ENCODE results near the gene PAPSS1.
"Not testable (repeated sequence)": the region's sequence is repeated elsewhere in the genome, so short reads cannot be mapped to it uniquely, and the experiment has no call there.

The PAPSS1 gene

DNA sequence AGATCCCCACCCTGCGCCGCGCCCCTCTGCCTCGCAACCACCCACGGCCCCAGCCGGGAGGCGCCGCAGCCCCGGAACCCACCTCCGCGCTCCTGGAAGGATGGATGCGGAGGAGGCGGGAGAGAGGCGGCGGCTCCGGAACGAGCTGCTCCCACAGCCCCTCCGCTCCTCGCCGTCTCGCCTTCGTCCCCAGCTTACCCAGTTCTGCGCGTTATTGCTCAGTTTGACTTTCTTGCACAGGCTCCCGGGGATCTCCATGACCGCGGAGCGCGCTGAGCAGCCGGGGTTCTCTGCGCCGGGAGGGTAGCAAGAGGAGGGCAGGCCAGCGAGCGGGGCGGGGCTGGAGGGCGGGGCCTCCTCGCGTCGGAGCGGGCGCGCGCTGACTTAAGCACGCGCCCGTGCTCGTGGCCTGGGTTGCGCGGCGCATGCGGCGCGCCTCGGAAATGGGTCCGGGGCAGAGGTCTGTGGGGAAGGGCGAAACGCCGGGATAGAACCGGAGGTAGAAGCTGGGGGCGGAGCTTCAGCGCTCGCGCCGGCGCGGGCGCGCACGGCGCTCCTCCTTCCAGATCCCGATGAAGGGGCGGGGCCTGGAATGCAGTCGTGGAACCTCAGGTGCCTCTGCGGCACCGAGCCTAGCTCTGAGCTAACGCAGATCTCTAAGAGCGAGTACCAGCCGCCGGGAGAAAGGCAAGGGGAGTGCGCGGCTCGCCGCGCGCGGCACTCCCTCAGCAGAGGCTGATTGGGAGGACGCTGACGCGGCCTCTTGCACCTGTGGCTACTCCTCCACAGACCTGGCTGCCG is at the start of gene PAPSS1:
TSS of gene PAPSS1 (minus strand) at position 313 of the 801 bp plus-strand sequence. CDS start at position 258, 55 bp downstream.
- peak; percentile 84 to 88 for DNase-seq (ENCODE audit: low read depth in 2 of 2)

DNA sequence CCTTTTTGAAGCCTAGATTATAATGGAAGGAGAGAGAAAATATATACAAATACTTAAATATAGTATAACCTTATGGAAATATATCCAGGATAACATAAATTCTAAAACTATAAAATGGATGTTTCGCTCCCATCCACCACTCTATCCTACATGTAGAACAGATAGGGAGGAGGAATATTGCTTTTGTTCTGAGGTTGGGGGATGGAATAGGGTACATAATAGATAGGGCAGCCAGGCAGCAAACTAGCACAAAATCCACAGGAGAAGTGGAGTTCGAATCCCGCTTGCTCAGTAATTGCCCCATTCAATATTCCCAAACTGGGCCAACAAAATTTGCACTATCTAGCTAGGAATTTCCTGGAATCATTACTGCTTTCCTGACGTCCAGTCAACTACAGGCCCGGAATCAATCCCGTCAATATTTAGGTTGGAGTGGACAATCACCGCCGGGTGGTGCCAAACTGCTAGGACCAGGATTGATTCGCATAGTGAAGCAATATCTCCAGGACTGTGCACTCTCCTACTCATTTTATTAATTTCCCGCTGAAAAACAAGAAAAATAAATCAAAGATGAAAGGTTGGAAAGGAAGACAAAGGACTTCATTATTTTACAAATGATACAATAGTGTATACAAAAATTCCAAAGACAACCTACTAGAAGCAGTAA is 40.4 kb upstream of the PAPSS1 start:
- DNase-seq (ENCODE audit: low read depth in 2 of 2) = no peak

DNA sequence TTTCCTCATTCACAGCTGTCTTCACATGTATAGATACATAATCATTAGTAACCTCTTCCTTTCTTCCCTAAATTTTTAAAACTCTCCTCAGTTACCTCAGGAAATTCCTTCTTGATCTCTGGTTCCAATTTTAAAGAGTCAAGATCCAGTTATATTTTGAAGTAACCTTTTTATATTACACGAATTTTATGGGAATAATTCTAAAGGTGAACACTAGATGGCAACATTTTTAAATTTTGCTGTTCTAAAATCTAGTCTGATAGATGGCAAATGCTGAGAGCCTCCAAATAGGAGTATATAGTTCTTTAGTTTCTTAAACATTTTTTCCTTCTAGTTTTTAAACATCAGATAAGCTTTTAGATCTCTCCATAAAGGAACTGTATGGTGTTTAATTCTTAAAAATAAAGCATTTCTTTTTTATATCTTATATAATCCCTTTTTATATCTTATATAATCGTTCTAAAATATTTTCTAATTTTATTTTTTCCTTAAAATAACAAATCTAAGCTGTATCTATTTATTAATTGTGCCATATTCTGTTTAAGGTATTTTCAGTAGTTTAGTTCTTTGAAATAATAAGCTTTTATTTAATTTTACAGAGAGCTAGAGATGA is 37.9 kb upstream of the PAPSS1 start:
- no peak for DNase-seq (ENCODE audit: low read depth in 2 of 2)

DNA sequence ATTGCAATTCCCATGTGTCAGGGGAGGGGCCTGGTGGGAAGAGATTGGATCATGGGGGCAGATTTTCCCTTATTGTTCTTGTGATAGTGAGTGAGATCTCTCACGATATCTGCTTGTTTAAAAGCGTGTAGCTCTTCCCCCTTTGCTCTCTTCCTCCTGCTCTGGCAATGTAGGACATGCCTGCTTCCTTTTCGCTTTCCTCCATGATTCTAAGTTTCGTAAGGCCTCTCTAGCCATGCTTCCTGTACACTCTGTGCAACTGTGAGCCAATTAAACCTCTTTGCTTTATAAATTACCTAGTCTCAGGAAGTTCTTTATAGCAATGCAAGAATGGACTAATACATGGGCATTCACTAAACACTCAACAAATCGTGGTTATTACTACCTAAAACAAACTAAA is 37.2 kb upstream of the PAPSS1 start:
- no peak for DNase-seq (ENCODE audit: low read depth in 2 of 2)

DNA sequence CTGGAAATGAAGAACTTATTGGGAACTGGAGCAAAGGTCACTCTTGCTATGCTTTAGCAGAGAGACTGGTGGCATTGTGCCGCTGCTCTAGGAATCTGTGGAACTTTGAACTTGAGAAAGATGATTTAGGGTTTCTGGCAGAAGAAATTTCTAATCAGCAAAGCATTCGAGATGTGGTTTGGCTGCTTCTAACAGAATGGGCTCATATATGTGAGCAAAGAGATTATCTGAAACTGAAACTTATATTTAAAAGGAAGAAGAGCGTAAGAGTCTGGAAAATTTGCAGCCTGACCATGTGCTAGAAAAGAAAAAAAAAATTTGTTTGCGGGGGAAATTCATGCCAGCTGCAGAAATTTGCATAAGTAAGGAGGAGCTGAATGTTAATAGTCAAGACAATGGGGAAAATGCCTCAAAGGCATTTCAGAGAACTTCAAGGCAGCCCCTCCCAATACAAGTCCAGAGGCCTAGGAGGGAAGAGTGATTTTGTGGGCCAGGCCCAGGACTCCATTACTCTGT is 35.9 kb upstream of the PAPSS1 start:
- no peak for DNase-seq (ENCODE audit: low read depth in 2 of 2)

DNA sequence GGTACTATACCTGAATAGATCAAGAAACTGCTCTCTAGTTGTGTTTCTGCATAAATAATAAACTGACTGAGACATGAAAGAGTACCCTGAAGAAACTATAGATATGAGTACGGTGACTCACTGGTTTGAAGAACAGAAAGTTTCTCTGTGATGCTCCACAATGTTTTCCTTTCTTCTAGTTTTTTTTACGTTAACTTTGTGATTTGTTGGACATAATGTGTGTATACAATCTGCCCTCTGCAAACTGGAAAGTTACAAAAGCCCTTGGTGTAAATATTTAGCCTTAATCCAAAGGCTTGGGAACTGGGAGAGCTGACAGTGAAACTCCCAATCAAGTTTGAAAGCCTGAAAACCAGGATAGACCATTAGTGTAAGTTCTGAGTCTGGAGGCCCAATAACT is 31.6 kb upstream of the PAPSS1 start:
- no peak for DNase-seq (ENCODE audit: low read depth in 2 of 2)

DNA sequence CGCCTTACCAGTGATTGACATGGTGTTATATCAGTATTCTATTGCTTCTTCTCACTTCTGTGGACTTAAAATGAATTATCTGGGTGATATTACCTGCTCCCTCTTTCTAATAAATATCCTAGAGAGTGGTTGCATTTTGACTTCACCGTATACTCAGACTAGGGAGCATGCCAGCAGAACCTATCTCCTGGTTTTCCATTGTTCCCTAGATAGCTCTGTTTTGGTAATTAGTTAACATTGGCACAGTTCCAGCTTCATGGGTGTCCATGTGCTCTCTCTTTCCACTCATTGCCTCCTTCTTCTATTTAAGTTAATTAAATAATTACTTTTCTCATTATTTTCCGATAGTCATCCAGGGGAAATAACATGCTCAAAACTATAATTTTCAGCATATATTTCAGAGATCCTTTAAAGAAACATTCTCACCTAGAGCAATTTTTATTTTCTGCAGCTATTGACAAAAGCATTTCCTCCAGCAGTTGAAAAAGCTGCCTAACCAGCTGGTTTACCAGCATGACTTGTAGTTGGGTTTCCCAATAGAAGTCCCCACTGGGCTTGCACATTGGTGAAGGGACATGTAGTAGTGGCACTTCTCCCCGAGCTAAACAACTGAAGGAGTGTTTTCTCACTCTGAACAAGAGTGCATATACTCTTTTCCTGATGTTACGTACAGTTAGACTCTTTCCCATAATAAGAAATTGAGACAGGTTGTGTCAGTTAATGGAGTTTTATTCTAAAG is 27.9 kb upstream of the PAPSS1 start:
- no peak for DNase-seq (ENCODE audit: low read depth in 2 of 2)

DNA sequence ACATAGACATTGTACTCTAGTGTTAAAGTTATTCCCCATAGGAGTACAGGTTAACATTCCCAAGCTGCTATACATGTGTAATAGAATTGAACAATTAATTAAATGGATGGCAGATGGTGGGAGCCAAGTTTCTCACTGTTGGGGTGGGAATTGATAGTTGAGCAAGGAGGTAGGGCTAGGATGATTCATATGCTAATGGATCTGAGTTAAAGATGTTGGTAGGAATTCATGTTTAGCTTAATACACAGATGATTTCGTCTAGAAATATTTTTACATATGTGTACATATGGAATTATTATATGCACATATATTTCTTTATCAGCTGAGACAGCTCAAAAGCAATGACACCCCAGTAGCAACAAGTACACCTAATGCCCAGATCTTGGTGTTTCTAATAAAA is 26.1 kb upstream of the PAPSS1 start:
- no peak for DNase-seq (ENCODE audit: low read depth in 2 of 2)

DNA sequence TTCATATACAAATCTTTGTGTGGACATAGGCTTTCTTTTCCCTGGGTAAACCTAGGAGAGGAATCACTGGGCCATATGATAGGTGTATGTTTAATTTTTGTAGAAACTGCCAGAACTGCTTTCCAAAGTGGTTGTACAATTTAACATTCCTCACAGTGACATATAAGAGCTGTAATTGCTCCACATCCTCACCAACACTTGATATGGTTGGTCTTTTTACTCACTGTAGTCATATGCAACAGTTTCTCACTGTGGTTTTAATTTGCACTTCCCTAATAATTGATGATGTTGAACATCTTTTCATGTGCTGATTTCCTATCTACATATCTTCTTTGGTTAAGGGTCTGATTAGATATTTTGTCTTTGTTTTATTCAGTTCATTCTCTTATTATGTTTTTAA is 24.5 kb upstream of the PAPSS1 start:
- DNase-seq (ENCODE audit: low read depth in 2 of 2) = no peak

DNA sequence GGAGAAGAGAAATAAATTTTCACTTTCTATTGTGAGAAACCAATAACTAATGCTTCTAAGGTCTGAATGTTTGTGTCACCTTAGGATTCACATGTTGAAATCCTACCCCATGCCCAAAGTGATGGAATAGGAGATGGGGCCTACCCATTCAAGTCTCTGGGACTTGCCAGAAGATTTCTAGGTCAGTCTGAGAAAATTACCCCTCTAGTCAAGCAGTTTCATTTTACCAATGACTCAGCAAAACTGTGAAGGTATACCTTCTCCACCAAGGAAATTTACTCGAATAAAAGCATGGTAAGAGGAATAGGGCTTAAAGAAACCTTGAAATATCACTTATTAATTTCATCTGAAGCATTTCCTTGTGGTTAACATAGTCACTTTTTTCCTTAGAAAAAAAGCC is 23.5 kb upstream of the PAPSS1 start:
- DNase-seq (ENCODE audit: low read depth in 2 of 2) = no peak

DNA sequence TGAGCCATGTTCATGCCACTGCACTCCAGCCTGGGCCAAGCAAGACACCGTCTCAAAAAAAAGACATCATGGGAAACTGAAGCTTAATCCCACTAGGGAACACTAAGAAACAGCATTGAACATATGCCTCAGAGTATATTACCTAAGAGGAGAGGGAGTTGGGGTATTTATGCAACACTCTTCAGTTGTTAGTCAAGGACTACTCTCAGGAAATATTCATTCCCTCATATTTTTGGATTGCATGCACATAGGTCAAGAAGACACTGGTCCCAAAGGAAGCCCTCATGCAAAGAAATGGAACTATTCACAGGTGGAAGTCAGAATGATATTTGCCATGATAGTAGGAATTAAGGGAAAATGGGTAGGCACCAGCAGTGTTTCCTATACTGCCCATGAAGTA is 22.8 kb upstream of the PAPSS1 start:
- DNase-seq (ENCODE audit: low read depth in 2 of 2) = no peak

DNA sequence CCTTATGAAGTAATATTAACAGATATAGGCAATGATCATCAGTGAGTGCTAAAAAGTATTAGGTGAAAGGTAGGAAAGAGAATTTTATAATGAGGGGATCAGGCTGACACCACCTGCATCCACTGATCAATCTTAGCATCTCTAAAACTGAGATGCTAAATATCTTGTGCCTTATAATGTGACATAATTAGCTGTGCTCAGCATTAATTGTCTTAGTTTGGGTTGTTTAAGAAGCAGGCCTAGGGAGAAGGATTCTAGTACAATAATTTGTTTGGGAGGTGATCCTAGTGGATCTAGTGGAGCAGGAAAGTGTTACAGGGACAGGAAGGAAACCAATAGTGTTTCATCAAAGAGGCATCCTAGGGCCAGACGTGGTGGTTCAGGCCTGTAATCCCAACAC is 22.2 kb upstream of the PAPSS1 start:
- no peak for DNase-seq (ENCODE audit: low read depth in 2 of 2)

DNA sequence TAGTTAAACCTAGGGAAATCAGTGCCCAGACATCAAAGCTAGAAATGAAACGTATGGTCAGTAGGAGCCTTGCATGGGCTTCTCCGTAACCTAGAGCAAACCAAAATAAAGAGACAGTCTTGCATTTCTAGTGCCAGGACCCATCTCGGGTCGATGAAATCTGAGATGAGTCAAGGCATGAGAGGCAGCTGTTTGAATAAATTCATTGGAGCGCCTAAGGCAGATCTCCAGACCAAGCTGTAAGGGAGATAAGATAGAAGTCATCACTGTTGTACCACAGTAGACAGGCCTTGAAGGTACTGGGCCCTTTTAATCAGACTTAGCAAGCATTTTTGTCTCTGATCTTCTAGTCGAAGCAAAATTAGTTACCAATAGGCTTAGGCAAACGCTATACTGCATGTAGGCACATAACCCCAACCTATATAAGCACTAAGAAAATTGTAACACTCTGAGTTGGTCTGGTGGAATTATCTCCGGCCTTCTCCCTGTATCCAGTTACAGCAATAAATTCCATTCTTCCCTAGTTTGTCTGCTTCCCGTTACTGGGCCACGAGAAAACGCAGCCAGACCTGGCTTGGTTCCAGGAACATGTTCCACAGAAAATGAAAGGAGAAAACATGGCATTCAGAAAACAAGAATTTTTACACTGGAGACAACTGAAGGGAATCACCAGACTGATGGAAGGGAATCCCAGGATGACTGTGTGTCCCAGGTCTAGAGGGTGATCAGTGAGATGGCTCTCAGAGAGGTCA is 21.1 kb upstream of the PAPSS1 start:
- DNase-seq (ENCODE audit: low read depth in 2 of 2) = no peak

DNA sequence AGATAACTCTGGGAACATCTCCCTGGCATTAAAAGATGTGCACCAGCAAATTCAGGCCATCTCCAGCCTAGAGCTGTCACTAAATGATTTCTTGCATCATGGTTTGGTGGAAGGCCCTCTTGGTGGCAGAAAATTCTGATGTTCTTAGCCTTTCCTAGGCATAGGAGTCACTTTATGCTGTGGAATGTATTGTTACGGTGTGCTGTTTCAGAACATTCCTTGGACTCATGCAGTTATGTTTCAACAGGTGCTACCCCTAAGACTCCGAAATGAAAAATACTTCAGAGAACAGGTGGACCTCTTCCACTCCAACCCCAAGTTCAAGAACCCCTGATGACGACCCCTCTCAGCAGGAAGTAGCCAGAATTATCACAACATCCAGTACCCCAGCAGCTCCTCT is 20.3 kb upstream of the PAPSS1 start:
- DNase-seq (ENCODE audit: low read depth in 2 of 2) = no peak

DNA sequence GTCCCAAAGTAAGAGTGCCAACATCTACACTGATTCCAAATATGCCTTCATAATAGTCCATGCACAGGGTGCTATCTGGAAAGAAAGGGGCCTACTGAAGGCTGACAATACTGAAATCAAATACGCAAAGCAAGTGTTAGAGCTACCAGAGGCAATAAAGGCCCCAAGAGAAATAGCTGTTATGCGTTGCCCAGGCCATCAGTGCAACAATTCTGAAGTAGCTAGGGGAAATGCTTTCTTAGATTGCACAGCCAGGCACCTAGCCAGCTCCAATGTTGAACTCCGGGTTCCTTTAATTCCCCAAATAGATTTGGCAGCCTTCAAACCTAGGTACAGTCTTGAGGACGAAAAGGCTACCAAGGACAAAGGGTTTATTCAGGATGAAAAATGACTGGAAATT is 17.4 kb upstream of the PAPSS1 start:
- no peak for DNase-seq (ENCODE audit: low read depth in 2 of 2)

DNA sequence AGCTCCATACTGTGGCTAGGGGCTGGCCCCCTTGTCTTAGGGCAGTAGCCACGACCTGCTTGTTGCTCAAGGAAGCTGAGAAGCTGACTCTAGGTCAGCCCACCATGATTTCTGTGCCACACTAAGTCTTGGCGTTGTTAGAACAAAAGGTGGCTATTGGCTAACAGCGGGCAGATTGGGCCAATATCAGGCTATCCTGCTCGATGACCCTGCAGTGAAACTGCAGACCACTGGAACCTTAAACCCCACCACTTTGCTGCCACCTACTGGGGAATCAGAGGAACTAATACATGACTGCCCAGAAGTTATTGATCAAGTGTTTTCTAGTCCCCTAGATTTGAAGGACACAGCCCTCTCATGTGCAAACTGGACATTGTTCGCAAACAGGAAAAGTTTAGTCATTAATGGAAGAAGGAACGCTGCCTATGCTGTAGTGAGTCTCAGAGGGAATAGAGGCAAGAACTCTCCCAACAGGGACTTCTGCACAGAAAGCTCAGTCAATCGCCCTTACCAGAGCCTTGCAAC is 17.0 kb upstream of the PAPSS1 start:
- DNase-seq (ENCODE audit: low read depth in 2 of 2) = peak; percentile 11 to 20

DNA sequence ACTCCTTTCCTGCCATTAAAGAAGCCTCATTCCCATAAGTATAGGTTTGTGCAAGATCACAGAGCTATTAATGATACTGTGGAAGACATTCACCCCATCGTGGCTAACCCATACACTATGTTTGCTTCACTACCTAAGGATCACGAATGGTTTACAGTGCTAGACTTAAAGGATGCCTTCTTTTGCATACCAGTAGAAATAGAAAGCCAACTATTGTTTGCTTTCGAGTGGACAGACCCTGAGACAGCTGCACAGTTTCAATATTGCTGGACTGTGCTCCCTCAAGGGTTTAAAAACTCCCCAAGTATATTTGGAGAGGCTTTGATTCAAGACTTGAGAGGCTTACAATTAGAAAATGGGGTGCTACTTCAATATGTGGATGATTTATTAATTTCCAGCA is 16.0 kb upstream of the PAPSS1 start:
- DNase-seq (ENCODE audit: low read depth in 2 of 2) = no peak

DNA sequence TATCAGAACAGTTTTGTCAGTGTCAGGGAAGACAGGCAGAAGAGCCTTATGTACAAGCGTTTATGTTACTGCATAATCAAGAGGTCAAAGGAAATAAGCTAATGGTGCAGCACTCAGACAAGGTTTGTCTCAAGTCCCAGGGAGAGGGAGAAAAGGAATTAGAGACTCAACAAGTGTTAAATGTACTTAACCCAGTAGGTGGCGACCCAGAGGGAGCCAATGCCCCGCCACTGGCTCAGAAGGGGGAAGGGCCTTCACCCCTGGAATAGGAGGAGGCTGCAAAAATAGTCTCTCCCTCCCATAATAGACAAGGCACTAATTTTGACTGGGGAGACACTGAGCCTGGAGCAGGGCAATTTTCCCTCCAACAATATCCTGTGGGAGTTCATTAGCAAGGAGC is 14.1 kb upstream of the PAPSS1 start:
- no peak for DNase-seq (ENCODE audit: low read depth in 2 of 2)

DNA sequence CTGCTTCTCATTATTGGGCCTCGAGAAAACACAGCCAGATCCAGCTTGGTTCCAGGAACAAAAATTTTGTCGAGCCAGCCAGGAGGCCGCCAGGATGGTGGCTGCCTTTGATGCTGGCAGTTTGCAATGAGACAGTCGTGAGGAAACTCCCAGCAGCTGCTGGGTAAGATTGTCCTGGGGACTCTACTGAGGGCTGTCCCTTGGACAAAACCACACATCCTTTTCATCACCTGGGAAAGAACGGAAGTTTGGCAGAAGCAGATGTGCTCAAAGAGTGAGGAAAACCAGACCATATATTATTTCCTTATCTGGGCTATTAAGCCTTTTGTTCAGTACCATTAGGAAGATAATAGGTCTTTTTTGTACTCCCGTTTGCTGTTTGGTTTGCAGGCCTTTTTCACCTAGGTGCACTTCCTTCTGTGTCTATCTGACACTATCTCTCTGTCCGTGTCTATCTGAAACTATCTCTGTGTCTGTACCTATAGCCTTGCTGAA is 13.4 kb upstream of the PAPSS1 start:
- DNase-seq (ENCODE audit: low read depth in 2 of 2) = no peak

DNA sequence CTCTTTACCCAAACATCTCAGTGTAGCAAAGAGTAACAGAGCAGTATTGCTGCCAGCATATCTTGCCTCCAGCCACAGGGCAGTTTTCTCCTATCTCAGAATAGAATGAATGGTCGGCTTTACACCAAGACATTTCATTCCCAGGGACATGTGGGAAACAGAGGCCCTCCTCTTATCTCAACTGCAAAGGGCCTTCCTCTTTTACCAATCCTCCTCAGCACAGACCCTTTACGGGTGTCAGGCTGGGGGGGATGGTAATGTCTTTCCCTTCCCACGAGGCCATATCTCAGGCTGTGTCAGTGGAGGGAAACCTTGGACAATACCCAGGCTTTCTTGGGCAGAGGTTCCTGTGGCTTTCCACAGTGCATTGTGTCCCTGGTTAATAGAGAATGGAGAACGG is 9.0 kb upstream of the PAPSS1 start:
- DNase-seq (ENCODE audit: low read depth in 2 of 2) = not testable (repeated sequence)
